Measurements from ENCODE around the gene ZNRF3.
"Not testable (repeated sequence)": the region's sequence is repeated elsewhere in the genome, so short reads cannot be mapped to it uniquely, and the experiment has no call there.

The ZNRF3 gene

DNA sequence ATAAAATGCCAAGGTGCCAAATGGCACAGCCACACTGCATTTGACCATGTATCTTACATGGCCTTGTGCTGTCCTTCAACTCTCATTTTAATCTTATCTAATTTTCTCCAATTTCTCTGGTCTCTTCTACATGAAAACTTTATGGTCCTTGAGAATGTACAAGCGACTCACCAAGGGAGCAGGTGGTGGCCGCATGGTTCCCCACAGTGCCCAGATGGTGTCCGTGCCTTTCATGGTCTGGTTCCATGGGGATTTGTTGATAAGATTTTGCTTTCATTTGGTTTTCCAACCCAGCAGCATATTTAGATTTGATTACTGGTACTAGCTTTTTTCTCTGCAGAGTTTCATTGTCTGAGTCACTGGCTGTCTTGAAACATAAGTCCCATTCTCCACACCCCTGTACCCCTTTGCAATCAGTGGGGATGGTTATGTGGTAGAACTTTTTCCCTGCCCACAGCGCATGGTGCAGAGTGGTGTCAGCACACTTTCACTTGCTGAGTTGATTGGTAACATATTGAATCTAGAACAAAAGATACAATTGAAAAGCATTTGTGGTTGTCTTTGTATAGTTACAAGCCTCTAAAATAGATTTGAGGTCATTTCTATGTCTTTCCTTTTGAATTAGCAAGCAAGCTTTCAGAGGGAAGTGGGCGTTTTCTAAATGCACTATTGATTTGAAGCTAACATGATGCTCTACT, 24.1 kb downstream of the ZNRF3 start:
- no peak for DNase-seq (ENCODE audit: low read depth in 2 of 2)

DNA sequence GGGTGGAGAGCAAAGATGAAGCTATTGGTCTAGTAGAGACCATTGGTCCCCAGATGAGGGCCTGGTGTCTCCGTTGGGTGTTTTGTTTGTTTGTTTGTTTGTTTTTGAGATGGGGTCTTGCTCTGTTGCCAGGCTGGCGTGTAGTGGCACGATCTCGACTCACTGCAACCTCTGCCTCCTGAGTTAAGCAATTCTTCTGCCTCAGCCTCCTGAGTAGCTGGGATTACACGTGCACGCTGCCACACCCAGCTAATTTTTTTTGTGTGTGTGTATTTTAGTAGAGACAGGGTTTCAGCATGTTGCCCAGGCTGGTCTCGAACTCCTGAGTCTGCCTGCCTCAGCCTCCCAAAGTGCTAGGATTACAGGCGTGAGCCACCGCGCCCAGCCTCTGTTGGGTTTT, 25.4 kb downstream of the ZNRF3 start:
- DNase-seq (ENCODE audit: low read depth in 2 of 2): not testable (repeated sequence)

DNA sequence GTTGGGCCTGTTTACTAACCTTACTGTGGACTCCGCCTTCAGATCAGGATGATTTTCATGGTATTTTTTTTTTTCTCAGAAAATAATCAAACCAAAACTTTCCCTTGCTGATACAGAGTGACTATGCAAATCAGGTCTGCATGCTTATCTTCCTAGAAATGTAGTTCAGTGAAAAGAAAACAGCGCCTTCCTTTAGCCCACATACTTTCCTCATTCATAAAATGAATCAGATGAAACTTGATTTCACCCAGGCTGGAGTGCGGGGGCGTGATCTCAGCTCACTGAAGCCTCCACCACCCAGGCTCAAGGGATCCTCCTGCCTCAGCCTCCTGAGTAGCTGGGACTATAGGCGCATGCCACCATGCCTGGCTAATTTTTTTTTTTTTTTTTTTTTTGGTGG, 26.0 kb downstream of the ZNRF3 start:
- DNase-seq (ENCODE audit: low read depth in 2 of 2): no peak

DNA sequence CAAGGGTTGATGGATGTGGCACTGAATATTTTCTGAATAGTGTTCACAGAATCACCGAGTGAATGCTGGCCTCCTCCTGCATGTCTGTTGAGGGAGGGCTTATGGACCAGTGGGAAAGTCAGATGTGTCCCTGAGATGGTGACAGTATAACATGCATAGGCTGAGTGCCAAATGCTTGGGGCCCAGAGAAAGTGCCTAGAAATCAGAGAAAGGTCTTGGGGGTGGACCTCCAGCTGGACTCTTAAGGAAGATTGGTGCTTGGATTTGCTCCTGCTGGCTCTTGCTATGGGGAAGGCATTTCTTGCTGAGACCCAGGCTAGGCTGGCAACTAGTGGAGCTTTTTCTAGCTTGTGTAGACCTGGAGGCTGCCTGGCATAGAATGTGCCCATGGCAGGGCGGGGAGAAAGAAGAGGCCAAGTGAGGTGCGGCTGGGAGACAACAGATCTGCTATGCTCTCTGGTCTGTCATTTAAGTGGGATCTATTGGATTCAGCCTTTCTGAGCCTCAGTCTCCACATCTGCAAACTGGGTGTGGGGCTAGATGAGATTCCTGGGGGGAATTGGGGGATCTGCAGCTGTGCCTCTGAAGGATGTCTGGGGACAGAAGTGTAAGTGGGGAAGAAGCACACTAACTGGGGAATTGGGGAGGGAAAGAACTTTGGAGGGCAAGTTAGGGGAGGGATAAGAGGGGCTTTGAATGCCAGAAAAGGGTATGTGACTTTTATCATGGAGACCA, 27.4 kb downstream of the ZNRF3 start:
- DNase-seq (ENCODE audit: low read depth in 2 of 2): no peak

DNA sequence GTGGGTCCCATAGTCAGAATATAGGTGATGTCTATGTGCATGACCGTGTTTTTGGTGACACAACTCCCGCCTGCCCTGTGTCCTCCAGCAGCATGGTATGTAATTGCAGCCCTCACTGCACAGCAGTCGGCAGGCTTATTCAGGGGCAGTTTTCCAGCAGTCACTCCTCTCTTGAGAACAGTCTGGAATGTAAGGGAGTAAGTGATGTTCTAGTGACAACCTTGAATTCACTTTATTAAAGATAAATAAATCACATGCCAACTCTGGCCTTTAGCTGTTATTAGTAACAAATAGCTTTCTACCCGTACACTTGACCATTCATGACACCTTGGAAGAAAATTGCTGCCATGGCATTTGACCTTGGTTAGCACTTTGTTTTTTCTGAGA, 27.9 kb downstream of the ZNRF3 start:
- no peak for DNase-seq (ENCODE audit: low read depth in 2 of 2)

DNA sequence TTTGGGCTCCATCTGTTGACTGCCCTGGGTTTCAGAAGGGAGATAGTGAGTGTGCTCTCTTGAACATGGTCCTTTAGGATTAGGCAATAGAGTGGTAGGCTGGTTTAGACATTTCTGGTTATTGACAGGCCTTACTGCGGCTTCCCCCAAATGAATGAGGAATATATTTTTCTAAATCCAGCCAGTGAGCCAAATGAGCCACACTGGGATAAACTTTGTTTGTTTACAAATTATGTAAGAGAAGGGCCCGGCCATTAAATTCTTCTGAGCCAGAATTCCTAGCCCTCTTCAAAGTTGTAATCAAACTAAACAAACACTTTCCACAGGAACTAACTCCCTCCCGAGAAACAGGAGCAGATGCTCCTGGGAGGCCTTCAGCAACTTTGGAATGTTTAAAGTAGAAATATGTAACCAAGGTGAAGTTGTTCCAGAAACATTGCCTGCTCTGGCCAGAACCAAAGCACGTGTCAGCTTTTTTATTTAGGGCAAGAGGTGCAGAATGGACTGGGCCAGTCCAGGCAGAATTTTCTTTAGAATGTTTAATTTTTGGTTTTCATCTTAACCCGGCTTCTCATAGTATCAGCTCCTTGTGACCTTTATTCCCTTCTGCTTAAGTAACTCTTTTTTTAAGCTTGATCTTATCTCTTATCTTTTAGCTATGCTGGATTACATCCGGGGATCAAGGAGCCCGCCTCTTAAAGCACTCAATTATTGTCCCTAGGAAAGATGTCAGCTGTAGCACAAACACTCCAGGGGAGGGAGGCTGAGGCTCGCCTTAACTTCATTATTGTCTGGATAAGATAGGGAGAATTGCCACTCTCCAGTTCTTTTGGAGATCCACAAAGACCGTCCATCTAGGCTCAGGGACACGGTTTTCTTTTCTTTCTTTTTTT, 28.7 kb downstream of the ZNRF3 start:
- DNase-seq (ENCODE audit: low read depth in 2 of 2): no peak

DNA sequence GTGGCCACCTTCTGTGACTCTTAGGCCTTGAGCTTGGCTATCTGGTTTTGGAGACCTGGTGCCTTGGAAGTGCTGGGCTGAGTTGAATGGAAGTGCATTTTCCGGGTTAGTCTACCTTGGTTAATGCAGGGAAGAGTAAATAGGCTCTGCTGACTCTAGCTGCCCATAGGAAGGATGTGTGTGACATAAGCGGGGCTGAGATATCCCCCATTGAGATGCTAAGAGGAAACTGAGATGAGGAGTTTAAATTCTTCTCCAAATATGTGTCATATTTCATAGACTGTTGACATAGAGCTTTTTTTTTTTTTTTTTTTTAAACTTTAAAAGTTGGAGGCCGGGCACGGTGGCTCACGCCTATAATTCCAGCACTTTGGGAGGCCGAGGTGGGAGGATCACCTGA, 30.8 kb downstream of the ZNRF3 start:
- DNase-seq (ENCODE audit: low read depth in 2 of 2): no peak

DNA sequence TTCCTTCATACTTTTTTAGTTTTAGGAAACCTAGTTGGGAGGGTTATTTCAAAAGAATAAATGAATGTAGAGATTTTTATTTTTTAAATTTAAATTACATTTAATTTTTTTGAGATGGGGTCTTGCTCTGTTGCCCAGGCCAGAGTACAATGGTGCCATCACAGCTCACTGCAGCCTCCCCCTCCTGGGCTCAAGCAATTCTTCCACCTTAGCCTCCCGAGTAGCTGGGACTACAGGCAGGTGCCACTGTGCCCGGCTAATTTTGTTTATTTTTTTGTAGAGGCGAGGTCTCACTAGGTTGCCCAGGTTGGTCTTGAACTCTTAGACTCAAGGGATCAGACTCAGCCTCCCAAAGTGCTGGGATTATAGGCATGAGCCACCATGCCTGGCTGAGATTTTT, 32.6 kb downstream of the ZNRF3 start:
- DNase-seq (ENCODE audit: low read depth in 2 of 2): no peak

DNA sequence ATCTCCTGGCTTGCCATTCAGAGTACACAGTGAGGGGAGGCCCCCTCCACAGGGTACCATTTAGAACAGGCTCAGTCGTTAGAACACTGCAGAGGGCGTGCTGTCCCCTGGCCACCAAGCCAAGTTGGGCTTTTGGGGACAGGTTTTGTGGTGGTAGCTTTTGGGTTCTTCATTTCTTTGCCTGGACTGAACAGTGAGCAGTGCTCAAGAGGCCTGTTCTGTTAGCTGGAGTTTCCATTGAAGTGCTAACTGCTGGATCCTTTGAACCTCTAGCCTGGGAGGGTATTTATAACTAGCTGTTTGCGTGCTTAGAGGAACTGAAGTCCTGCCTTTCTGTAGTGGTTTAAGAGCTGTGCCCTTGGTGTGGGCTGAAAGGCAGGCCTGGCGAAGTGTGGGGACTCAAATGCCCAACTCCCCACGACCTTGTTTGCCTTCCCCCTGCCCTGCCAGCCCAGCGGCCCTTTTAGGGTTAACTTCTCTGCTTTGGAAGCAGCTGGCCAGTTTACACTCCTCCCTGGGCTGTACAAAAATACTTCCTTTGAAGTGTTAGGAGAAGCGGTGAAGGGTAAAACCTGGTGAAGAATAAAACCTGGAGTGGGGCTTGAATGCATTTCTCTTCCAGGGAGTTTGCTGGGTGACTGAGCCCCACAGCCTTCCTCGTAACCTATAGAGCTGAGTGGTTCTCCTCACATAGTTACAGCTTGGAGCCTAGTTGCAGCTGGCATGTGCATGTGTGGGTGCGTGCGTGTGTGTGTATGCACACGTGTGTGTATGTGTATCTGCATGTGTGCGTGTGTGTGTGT, 34.6 kb downstream of the ZNRF3 start:
- DNase-seq (ENCODE audit: low read depth in 2 of 2): no peak

DNA sequence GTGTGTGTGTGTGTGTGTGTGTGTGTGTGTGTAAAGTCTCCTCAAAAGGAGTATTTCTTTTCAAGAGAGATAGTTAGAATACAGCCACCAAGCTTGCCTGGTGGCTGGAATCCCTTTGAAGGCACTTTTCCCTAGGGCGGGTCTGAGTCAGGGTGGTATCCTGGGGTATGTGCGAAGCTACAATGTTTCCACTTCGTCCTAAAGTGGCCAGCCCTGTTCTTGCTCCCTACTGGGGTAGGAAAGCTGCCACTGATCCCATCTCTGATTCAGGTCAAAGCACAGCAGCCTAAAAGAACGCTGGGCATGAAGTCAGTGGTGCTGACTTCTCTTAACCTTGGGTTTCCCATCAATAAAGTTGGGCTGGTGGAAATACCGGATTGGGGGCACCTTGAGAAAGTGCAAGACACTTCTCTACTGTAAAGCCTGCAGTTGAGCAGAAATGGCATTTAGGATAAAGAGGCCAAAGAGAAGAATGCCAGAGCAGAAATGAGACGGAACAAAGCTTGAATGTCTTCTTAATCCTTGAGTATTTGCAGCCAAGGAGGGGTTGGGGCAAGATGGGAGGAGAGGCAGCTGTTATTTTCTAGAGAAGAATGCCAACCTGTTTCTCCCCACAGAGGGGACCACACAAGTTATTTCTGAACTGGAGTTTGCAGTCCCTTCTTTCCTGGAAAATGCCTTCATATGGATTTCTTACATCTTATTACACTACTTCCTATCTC, 35.3 kb downstream of the ZNRF3 start:
- DNase-seq (ENCODE audit: low read depth in 2 of 2): no peak

DNA sequence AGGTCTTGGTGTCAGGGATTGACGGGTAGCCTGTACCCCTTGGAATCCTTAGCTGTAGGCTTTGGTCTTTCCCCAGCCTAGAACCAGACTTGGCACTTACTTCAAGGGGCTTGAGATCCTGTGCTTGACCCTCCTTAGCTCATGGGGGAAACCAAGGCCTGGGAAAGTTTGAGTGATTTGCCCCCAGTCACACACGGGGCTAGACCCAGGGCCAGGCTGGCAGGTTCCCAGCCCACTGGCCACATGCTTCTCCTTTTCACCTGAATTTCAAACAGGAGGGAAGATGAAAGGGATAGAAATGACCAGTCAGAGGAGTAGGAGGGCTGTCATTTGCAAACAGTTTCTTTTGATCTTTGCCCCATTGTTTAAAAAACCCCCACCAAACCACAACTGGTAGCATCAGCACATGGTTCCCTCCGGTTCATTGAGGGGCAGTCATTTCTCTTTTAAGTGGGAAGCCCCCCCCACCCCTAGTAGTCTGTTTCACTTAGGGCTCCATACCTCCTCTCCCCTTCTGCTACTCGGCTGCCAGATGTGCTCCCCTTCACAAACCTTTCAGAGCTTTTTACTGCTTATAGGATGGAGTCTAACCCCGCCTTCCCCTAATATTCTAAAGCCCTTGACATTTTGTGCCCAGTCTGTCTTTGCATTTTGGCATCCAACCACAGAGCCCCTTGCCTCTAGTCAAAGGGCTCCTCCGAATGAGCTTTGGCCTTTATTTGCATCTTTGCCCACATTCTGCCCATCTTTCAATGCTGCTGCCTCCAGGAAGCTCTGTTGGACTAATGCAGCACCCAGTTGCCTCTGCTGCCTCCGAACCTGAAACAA, 37.6 kb downstream of the ZNRF3 start:
- no peak for DNase-seq (ENCODE audit: low read depth in 2 of 2)

DNA sequence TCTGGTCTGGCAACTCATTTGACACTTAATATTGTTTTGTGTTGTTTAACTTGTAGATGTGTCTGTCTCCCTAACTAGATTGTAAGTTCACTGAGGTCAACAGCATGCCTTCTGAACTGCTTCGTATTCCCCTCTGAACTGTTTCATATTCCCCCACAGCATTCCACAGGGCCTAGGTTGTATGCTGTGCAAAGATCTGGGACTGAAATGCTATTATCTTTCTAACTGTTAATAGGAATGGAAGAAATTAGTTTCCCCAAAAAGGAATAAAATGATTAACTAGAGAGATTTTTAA, 38.2 kb downstream of the ZNRF3 start:
- DNase-seq (ENCODE audit: low read depth in 2 of 2): no peak

DNA sequence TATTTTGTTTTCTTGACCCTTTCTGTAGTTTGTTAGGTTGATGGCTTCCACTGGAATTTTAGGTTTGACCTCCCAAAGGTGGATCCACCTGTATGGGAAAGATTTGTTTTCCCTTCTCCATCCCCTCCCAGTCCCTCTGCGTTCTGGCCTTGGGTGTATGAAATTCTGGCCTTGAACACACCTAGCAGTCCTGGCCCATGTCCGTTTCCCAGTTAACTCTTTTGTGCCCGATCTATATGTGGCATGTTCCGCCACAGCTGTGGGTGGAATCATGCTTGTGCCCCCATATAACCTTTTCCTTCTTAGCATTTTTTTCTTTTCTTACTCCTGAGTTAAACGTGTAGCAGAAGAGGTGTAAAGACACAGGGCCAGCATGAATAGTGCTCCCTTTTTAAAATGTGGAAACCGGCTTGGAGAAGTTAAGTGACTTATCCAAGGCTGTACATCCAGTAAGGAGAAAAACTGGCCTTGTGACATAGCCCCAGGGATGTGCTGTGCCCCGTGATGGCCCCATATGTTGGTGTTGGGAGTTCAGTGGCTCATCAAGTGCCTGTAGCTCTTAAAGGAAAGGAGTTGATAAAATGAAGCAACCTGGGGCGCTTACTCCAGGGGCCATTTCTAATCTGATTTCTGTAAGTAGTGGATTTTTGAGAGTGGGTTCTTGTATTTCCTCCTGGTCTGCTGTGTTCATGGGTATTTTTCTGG, 39.3 kb downstream of the ZNRF3 start:
- no peak for DNase-seq (ENCODE audit: low read depth in 2 of 2)

DNA sequence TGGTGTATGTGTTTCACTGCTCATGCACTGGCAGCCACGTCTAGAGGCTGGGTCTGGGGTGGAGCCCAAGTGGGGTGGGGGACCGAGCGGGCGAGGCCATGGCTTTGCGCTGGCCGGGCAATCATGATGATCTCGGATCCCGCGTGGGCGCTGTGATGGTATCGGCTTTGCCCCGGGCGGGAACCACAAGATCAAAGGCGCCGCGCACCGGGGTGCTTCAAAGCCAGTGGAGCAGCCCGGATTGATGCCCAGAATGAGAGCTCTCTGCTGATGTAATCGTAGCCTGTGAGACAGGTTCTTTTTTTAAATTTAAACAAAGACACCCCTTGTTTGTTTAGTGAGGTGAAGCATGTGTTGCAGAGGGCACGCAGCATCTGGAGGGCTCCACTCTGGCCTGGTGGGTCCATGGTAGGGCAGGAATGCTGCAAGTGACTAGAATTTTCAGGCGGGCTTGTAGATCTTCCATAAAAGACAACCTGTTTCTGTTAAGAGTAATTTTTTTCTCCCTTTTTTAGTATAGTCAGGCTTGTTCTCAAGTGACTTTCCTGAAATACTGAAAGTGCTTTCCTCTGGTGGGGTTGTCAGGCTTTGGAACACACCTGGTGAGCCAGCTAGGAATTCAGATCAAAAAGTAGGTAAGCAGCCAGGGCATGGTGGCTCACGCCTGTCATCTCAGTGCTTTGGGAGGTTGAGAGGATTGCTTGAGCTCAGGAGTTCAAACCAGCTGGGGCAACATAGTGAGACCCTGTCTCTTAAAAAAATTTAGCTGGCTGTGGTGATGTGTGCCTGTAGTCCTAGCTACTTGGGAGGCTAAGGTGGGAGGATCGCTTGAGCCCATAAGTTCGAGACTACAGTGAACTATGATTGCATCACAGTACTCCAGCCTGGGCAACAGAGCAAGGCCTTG, 40.7 kb downstream of the ZNRF3 start:
- DNase-seq (ENCODE audit: low read depth in 2 of 2): no peak

DNA sequence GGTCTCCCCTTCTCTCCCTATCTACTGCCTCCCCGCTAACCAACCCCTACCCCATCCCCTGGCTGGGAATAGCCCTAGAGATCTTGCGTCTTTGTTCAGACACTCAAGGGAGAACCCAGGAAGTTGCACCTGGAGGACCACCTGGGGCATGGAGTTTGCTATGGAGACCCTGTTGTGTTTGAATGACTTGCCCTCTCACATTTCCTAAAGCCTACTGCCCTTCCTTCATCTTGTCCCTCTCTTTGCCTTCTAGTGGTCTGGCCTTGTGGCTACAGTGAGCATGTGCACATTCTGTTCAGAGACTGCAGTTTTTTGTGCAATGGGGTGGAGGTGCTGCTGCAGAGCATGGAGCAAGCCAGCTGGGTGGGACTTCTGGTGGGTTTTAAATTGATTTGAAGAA, 42.5 kb downstream of the ZNRF3 start:
- no peak for DNase-seq (ENCODE audit: low read depth in 2 of 2)

DNA sequence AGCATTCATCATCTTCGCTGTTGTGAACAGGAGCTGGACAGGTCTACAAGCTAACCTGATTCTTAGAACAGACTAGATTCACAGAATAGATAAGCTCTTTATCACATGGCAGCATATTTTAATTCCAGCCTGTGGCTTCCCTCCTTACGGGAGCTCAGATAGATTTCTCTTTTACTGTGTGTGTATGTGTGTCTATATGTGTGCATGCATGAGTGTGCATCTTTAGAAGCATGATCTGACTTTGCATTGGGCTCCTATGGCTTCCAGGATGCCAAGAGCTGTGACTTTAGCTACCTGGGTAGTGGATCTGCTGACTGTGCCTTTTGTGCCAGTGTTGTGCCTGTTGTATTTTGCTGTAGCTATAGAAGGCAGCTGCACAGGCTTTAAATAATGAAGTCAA, 44.3 kb downstream of the ZNRF3 start:
- DNase-seq (ENCODE audit: low read depth in 2 of 2): no peak

DNA sequence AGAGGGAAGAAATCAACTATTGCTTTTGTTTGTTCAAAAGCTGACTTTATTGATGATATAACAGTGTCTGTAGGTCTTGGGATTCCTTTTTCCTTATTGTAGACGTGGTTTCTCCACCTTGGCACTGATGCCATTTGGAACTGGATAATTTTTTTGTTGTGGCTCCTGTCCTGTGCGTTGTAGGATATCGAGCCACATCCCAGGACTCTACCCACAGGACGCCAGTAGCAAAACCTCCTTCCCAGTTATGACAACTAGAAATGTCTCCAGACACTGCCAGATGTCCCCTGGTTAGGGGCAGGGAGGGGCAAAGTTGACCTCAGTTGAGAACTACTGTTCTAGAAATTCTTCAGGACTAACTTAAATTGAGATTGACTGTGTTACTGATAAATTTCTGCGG, 45.8 kb downstream of the ZNRF3 start:
- DNase-seq (ENCODE audit: low read depth in 2 of 2): no peak

DNA sequence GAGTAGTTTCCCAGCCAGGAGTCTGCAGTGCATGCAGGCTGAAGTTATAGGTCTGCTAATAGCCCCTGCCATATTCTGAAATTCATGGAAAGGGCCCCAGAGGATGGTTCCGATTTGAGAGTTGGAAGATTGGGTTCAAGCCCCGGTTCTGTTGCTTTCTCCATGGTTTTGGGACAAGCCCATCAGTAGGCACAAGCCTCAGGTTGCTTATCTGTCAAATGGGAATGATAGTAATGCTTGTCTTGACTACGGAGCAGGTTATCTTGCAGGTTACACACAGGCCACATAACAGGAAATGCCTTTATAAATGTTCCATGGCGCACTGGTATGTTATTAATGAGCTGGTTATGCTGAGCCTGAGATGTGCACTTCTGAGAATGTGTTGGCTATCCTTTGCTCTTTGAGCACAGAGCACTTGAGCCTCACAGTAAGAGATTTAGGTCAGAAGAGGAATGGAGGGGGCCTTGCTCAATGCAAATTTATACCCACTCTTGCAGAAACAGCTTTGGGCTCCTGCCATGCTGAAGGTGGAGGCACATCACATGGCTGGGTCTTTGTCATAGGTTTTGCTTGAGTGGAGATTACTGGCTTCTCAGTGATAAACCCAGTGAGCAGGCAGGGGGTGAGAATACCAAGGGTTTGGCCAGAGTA, 47.1 kb downstream of the ZNRF3 start:
- DNase-seq (ENCODE audit: low read depth in 2 of 2): no peak

Measured in stimulated activated CD8-positive, alpha-beta memory T cell treated with anti-CD3 and anti-CD28 coated beads, Interleukin-2, amount 100 ng/mL, for 1 hour (primary cell).